Measurements from ENCODE around the gene RGS1. TPM values are rescaled to one million over a fixed set of nuclear protein-coding genes. Genes with fewer than 3 reads are reported as not detected.
"Not testable (repeated sequence)": the region's sequence is repeated elsewhere in the genome, so short reads cannot be mapped to it uniquely, and the experiment has no call there.

RGS1 gene
- total RNA-seq, 2 experiments from 2014 or later = 27.5 to 29.4 TPM

- DNase-seq (no peak), ATAC-seq (no peak)
- H3K4me1 Mint-ChIP-seq (ENCODE audit: low read depth) = peaks cover 31% of the 10 kb centered on the region
- ChIA-PET CTCF (interaction anchor here (1.1 to 1.8 kb wide), 2 partner anchors 10 to 55 kb away, joined by 3 to 8 read pairs; no protein-coding TSS in a partner anchor), POLR2A (interaction anchor here (1.0 kb wide), 1 partner anchor 49 kb away, joined by 3 read pairs; no protein-coding TSS in a partner anchor)
- peaks cover 1% of the 10 kb centered on the region for H3K9me3 Mint-ChIP-seq
- H3K4me3 Mint-ChIP-seq = no peak overlapping the region
- intact Hi-C loops (cut with micrococcal nuclease) = no loop called here
- no peaks in the 10 kb centered on the region for H3K27me3 Mint-ChIP-seq
- H3K27ac Mint-ChIP-seq = peak overlapping the region; percentile 71
- no peak for TF ChIP-seq CTCF (IDR thresholded peaks at IDR 0.05)
- H3K36me3 Mint-ChIP-seq (ENCODE audit: low read depth) = no peaks in the 10 kb centered on the region
These were observed 45.8 kb upstream of the RGS1 start for GRCh38 chr1:192529811-192530210.

- Mint-ChIP-seq H3K27me3 (no peaks in the 10 kb centered on the region), H3K4me1 (ENCODE audit: low read depth) (peaks cover 31% of the 10 kb centered on the region), H3K27ac (peak overlapping the region; percentile 71), H3K4me3 (no peak overlapping the region), H3K9me3 (peaks cover 1% of the 10 kb centered on the region), H3K36me3 (ENCODE audit: low read depth) (no peaks in the 10 kb centered on the region)
- ATAC-seq = peak; percentile 79
- intact Hi-C loops (cut with micrococcal nuclease) = no loop called here
- DNase-seq = no peak
- ChIA-PET CTCF (interaction anchor here (1.1 kb wide), 1 partner anchor 11 kb away, joined by 3 read pairs; no protein-coding TSS in a partner anchor), POLR2A (interaction anchor here (1.0 kb wide), 1 partner anchor 49 kb away, joined by 3 read pairs; no protein-coding TSS in a partner anchor)
- TF ChIP-seq CTCF (IDR thresholded peaks at IDR 0.05) = no peak
These were observed 45.3 kb upstream of the RGS1 start for GRCh38 chr1:192530254-192530653.

GRCh38 chr1:192531037-192531703 lies 44.4 kb upstream of the RGS1 start:
- H3K36me3 Mint-ChIP-seq (ENCODE audit: low read depth); CTCF ChIA-PET; H3K4me3 Mint-ChIP-seq; H3K27me3 Mint-ChIP-seq; intact Hi-C loops (cut with micrococcal nuclease); H3K9me3 Mint-ChIP-seq: not testable (repeated sequence)
- ATAC-seq = peak; percentile 93
- POLR2A ChIA-PET = interaction anchor here (0.6 kb wide), 1 partner anchor 20 kb away, joined by 3 read pairs; no protein-coding TSS in a partner anchor
- DNase-seq = peak; percentile 69
- Mint-ChIP-seq H3K4me1 (ENCODE audit: low read depth) (peaks cover 31% of the 10 kb centered on the region), H3K27ac (peak overlapping the region; percentile 10)

- H3K9me3 Mint-ChIP-seq = peaks cover 7% of the 10 kb centered on the region
- intact Hi-C loops (cut with micrococcal nuclease) = no loop called here
- CTCF ChIA-PET = interaction anchor here (1.0 kb wide), 1 partner anchor 16 kb away, joined by 3 read pairs; no protein-coding TSS in a partner anchor
These were observed 40.9 kb upstream of the RGS1 start for GRCh38 chr1:192534666-192535065.

GRCh38 chr1:192535916-192536664 lies 39.5 kb upstream of the RGS1 start:
- DNase-seq (no peak), ATAC-seq (peak; percentile 11)
- no peak for TF ChIP-seq CTCF (IDR thresholded peaks at IDR 0.05)
- Mint-ChIP-seq H3K27me3 (no peaks in the 10 kb centered on the region), H3K4me1 (ENCODE audit: low read depth) (peaks cover 43% of the 10 kb centered on the region), H3K9me3 (peaks cover 7% of the 10 kb centered on the region), H3K36me3 (ENCODE audit: low read depth) (no peaks in the 10 kb centered on the region), H3K4me3 (no peak overlapping the region), H3K27ac (no peak overlapping the region)
- ChIA-PET POLR2A (no interaction called here), CTCF (no interaction called here)
- intact Hi-C loops (cut with micrococcal nuclease) = no loop called here

More at GRCh38 chr1:192534666-192535065, 40.9 kb upstream of the RGS1 start:
- no peak overlapping the region for H3K4me3 Mint-ChIP-seq
- ATAC-seq (no peak), DNase-seq (no peak)
- H3K4me1 Mint-ChIP-seq (ENCODE audit: low read depth) = peaks cover 47% of the 10 kb centered on the region
- no peaks in the 10 kb centered on the region for H3K36me3 Mint-ChIP-seq (ENCODE audit: low read depth)
- POLR2A ChIA-PET = no interaction called here
- no peak for TF ChIP-seq CTCF (IDR thresholded peaks at IDR 0.05)
- no peaks in the 10 kb centered on the region for H3K27me3 Mint-ChIP-seq
- H3K27ac Mint-ChIP-seq = no peak overlapping the region

All from activated CD8-positive, alpha-beta T cell treated with anti-CD3 and anti-CD28 coated beads for 36 hours (primary cell).